GM23248 (cell line): ENCODE data around the gene NUBP2. TPM values are rescaled to one million over a fixed set of nuclear protein-coding genes. Genes with fewer than 3 reads are reported as not detected.
A peak's percentile ranks its signal among the peaks of the same experiment; 100 is the strongest.

Experiments used
- DNase-seq: peaks from one replicate; pipeline ENCODE4 v3.0.0-alpha.2; 2015
- H2AFZ ChIP-seq: fragments of 200-600 bp; sonication (generic); 2 replicates; pipeline ENCODE4 v1.6.1; 2016; ENCODE audit warnings: antibody characterized with exemption
- H3F3A ChIP-seq: fragments of 200-600 bp; sonication (generic); 2 replicates; pipeline ENCODE4 v1.6.1; 2016; ENCODE audit warnings: mild to moderate bottlenecking, antibody characterized with exemption, mixed run types; ENCODE audit not compliant: insufficient read depth
- H3K27ac ChIP-seq: fragments of 200-600 bp; sonication (generic); 2 replicates; pipeline ENCODE4 v1.5.1; 2016; ENCODE audit warnings: mild to moderate bottlenecking
- H3K27me3 ChIP-seq: fragments of 200-600 bp; sonication (generic); replicated peaks from 2 replicates; pipeline ENCODE4 v1.6.1; 2016; ENCODE audit warnings: mild to moderate bottlenecking; ENCODE audit not compliant: insufficient read depth
- H3K36me3 ChIP-seq: fragments of 200-600 bp; sonication (generic); 2 replicates; pipeline ENCODE4 v1.6.1; 2016; ENCODE audit warnings: low read depth, mild to moderate bottlenecking
- H3K4me1 ChIP-seq: fragments of 200-600 bp; sonication (generic); 2 replicates; pipeline ENCODE4 v1.6.1; 2016; ENCODE audit warnings: mild to moderate bottlenecking; ENCODE audit not compliant: insufficient read depth
- H3K4me2 ChIP-seq: fragments of 200-600 bp; sonication (generic); one replicate; pipeline ENCODE4 v1.6.1; 2016; ENCODE audit warnings: mild to moderate bottlenecking; ENCODE audit not compliant: unreplicated experiment
- H3K4me3 ChIP-seq: fragments of 200-600 bp; sonication (generic); 2 replicates; pipeline ENCODE4 v1.5.1; 2016; ENCODE audit warnings: mild to moderate bottlenecking
- H3K79me2 ChIP-seq: fragments of 200-600 bp; sonication (generic); 2 replicates; pipeline ENCODE4 v1.6.1; 2016; ENCODE audit warnings: mild to moderate bottlenecking; ENCODE audit not compliant: insufficient read depth
- H3K9ac ChIP-seq: fragments of 200-600 bp; sonication (generic); 2 replicates; pipeline ENCODE4 v1.6.1; 2016; ENCODE audit warnings: mild to moderate bottlenecking
- H3K9me2 ChIP-seq: fragments of 200-600 bp; sonication (generic); 2 replicates; pipeline ENCODE4 v1.6.1; 2016; ENCODE audit warnings: mixed run types, mild to moderate bottlenecking, moderate library complexity; ENCODE audit not compliant: insufficient read depth
- H3K9me3 ChIP-seq: fragments of 200-600 bp; sonication (generic); one replicate; pipeline ENCODE4 v1.6.1; 2017; ENCODE audit warnings: low read depth
- H4K20me1 ChIP-seq: fragments of 200-600 bp; sonication (generic); 2 replicates; pipeline ENCODE4 v1.6.0; 2016; ENCODE audit not compliant: insufficient read depth
- EZH2 ChIP-seq: fragments of 200-600 bp; sonication (generic); IDR thresholded peaks from 2 replicates; pipeline ENCODE4 v1.6.1; 2018; ENCODE audit warnings: antibody characterized with exemption, mild to moderate bottlenecking; ENCODE audit not compliant: insufficient read depth, poor library complexity, severe bottlenecking
- EZH2phosphoT487 ChIP-seq: fragments of 200-600 bp; sonication (generic); IDR thresholded peaks from 2 replicates; pipeline ENCODE4 v1.6.1; 2018; ENCODE audit warnings: antibody characterized with exemption, moderate library complexity, mild to moderate bottlenecking, low read depth; ENCODE audit not compliant: insufficient read depth
- WGBS, 2 experiments: methylation state at CpG; one replicate each; pipeline ENCODE4 v1.1.6; 2015 to 2017; ENCODE audit warnings: low lambda C conversion rate in 2 of 2, low coverage in 1 of 2; ENCODE audit errors: missing lambda C conversion rate in 2 of 2; 5-methylcytosine and 5-hydroxymethylcytosine counted together
- in situ Hi-C: fragments of 300-500 bp; cut with MboI; formaldehyde crosslinking; loops from 2 replicates; pipeline ENCODE4 v1.15.0; 2020
- polyA plus RNA-seq: library from polyadenylated mRNA; unstranded; fragments of >200 nt; fragmentation: Nextera tagmentation; extraction: Ambion mirVana; gene quantifications from 2 replicates; pipeline ENCODE4 v1.2.1, GENCODE V29; 2016
- total RNA-seq: library from RNA; depleted of rRNA; stranded (reverse); fragments of >200 nt; shearing (Covaris generic); gene quantifications from 2 replicates; pipeline ENCODE4 v1.2.3, GENCODE V29; 2014

NUBP2 gene
- total and polyA plus RNA-seq, 2 experiments from 2014 or later: 66.4 to 88.9 TPM

- peaks cover 9% of the 10 kb centered on the region; the same call in 1 of the 2 replicates for H3K4me1 ChIP-seq
- H2AFZ ChIP-seq: peak overlapping the region; percentile 17; the same call in 1 of the 2 replicates
- H3K27me3 ChIP-seq: no peaks in the 10 kb centered on the region
- peak overlapping the region; percentile 38 for H3K27ac ChIP-seq
- TF ChIP-seq EZH2phosphoT487 (no peak), EZH2 (no peak)
- H3K79me2 ChIP-seq: peaks cover 38% of the 10 kb centered on the region
- in situ Hi-C loops: no loop called here
- no peaks in the 10 kb centered on the region for H3K9me3 ChIP-seq
- H3F3A ChIP-seq: peaks cover 11% of the 10 kb centered on the region; the same call in 1 of the 2 replicates
- 2 to 3% methylated on average over 22 of the region's 22 CpGs for WGBS, 2 experiments
- peak overlapping the region; percentile 86 for H3K9ac ChIP-seq
- H3K36me3 ChIP-seq: no peaks in the 10 kb centered on the region
- H3K9me2 ChIP-seq: no peaks in the 10 kb centered on the region
- H4K20me1 ChIP-seq: no peaks in the 10 kb centered on the region
- H3K4me3 ChIP-seq: peak overlapping the region; percentile 86
- H3K4me2 ChIP-seq: peak overlapping the region; percentile 93
- no peak for DNase-seq
These were observed 10.8 kb upstream of the NUBP2 start for GRCh38 chr16:1771864-1772361.

- in situ Hi-C loops: no loop called here
- no peaks in the 10 kb centered on the region for H3K36me3 ChIP-seq
- H3K4me3 ChIP-seq: peak within 1 kb of the TSS; percentile 86
- 1% methylated on average over 36 to 48 of the region's 53 CpGs for WGBS, 2 experiments
- H3K9ac ChIP-seq: peak within 1 kb of the TSS; percentile 86
- peak; percentile 74 for DNase-seq
- peak within 1 kb of the TSS; percentile 72 for H2AFZ ChIP-seq
- no peaks in the 10 kb centered on the region for H3K9me3 ChIP-seq
- H3K27me3 ChIP-seq: no peaks in the 10 kb centered on the region
- H3K9me2 ChIP-seq: no peaks in the 10 kb centered on the region
- H3K27ac ChIP-seq: peak within 1 kb of the TSS; percentile 44
- H3K4me2 ChIP-seq: peak within 1 kb of the TSS; percentile 93
- peaks cover 38% of the 10 kb centered on the region for H3K79me2 ChIP-seq
- H3F3A ChIP-seq: peaks cover 11% of the 10 kb centered on the region; the same call in 1 of the 2 replicates
- no peak for TF ChIP-seq EZH2phosphoT487
- TF ChIP-seq EZH2: no peak
- peaks cover 9% of the 10 kb centered on the region; the same call in 1 of the 2 replicates for H3K4me1 ChIP-seq
- H4K20me1 ChIP-seq: no peaks in the 10 kb centered on the region
These were observed 10.3 kb upstream of the NUBP2 start, which contains the start of gene EME2 for GRCh38 chr16:1772362-1772907. EME2 (plus strand) TSS chr16:1772810; CDS start chr16:1773228, 418 bp downstream.

GRCh38 chr16:1772908-1773702 lies 9.7 kb upstream of the NUBP2 start, which contains the start of gene MRPS34:
MRPS34 (minus strand) TSS chr16:1773134; CDS start chr16:1773119, 15 bp downstream.
- peaks cover 9% of the 10 kb centered on the region; the same call in 1 of the 2 replicates for H3K4me1 ChIP-seq
- peak; percentile 94 for DNase-seq
- no peaks in the 10 kb centered on the region for H3K27me3 ChIP-seq
- peak within 1 kb of the TSS; percentile 93 for H3K4me2 ChIP-seq
- peak within 1 kb of the TSS; percentile 86 for H3K9ac ChIP-seq
- H3F3A ChIP-seq: peaks cover 11% of the 10 kb centered on the region; the same call in 1 of the 2 replicates
- no peak for TF ChIP-seq EZH2phosphoT487
- TF ChIP-seq EZH2: no peak
- no peaks in the 10 kb centered on the region for H3K9me2 ChIP-seq
- peak within 1 kb of the TSS; percentile 86 for H3K4me3 ChIP-seq
- in situ Hi-C loops: no loop called here
- no peaks in the 10 kb centered on the region for H3K36me3 ChIP-seq
- peak within 1 kb of the TSS; percentile 72 for H2AFZ ChIP-seq
- H3K79me2 ChIP-seq: peaks cover 38% of the 10 kb centered on the region
- 1% methylated on average over 78 to 81 of the region's 108 CpGs for WGBS, 2 experiments
- H4K20me1 ChIP-seq: no peaks in the 10 kb centered on the region
- H3K9me3 ChIP-seq: no peaks in the 10 kb centered on the region
- H3K27ac ChIP-seq: peak within 1 kb of the TSS; percentile 44

- Histone ChIP-seq H3K9ac (peak overlapping the region; percentile 86), H3K4me2 (peak overlapping the region; percentile 93), H3F3A (peaks cover 11% of the 10 kb centered on the region; the same call in 1 of the 2 replicates), H4K20me1 (no peaks in the 10 kb centered on the region), H3K9me3 (no peaks in the 10 kb centered on the region), H3K9me2 (no peaks in the 10 kb centered on the region), H3K4me1 (peaks cover 9% of the 10 kb centered on the region; the same call in 1 of the 2 replicates), H3K27ac (peak overlapping the region; percentile 44; the same call in 1 of the 2 replicates), H2AFZ (peak overlapping the region; percentile 72), H3K79me2 (peaks cover 38% of the 10 kb centered on the region), H3K36me3 (no peaks in the 10 kb centered on the region), H3K27me3 (no peaks in the 10 kb centered on the region), H3K4me3 (peak overlapping the region; percentile 86)
- in situ Hi-C loops: no loop called here
- TF ChIP-seq EZH2: no peak
- no peak for TF ChIP-seq EZH2phosphoT487
- DNase-seq: peak; percentile 69
- WGBS, 2 experiments: 16 to 22% methylated on average over 32 to 36 of the region's 45 CpGs
These were observed 8.9 kb upstream of the NUBP2 start for GRCh38 chr16:1773703-1774447.
